Measurements from ENCODE around the gene PCDHGA12. TPM values are rescaled to one million over a fixed set of nuclear protein-coding genes. Genes with fewer than 3 reads are reported as not detected.
A peak's percentile ranks its signal among the peaks of the same experiment; 100 is the strongest.

PCDHGA12 gene
- total and polyA plus RNA-seq, 10 of the 15 experiments (the other 5 are each of a cell fraction or from before 2014, with no cell fraction given) = 0.04 to 0.79 (median 0.36) TPM; not detected in 2

DNA sequence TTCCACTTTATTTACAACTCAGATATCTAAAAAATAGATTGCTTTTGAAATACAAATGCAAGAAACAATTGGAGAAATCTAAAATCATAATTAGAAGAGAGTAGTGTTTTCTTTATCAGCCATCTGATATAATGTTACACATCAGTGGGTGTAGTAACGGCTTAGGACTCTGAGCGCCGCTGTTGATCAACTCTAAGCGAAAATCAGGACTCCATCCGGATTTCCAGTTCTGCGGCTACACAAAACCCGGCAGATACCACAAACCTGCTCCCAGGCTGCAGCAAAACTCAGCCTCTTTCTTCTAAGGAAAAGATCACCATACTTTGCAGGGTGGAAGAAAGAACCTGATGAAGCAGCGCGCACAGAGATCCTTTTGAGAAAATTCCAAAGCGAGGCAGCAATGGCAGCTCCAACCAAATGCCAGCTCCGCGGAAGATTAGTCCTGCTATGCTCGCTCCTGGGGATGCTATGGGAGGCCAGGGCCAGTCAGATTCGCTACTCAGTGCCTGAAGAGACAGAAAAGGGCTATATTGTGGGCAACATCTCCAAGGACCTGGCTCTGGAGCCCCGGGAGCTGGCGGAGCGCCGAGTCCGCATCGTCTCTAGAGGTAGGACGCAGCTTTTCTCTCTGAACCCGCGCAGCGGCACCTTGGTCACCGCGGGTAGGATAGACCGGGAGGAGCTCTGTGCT, 27.6 kb upstream of the PCDHGA12 start, which contains the start of gene PCDHGA9:
Gene PCDHGA9, plus strand, starts transcription at position 226 of the 691 bp plus-strand sequence. Its CDS starts 175 bp downstream, at position 401.
- Histone ChIP-seq H3K4me1 (ENCODE audit: control insufficient read depth, insufficient read depth, low read length) (no peaks in the 10 kb centered on the region), H3K4me3 (no peak within 1 kb of the TSS), H3K27me3 (replicated peaks in 1 of 2; ENCODE audit: control insufficient read depth in 2 of 2, insufficient read depth in 2 of 2, low read length in 1 of 2) (no peaks in the 10 kb centered on the region), H3K4me2 (ENCODE audit: control insufficient read depth, insufficient read depth) (no peak within 1 kb of the TSS), H4K20me1 (ENCODE audit: control insufficient read depth, insufficient read depth) (no peaks in the 10 kb centered on the region), H3K9me3 (replicated peaks; ENCODE audit: control insufficient read depth, insufficient read depth, low read length) (peaks cover 18% of the 10 kb centered on the region), H3K79me2 (ENCODE audit: control insufficient read depth, insufficient read depth, low read length) (no peaks in the 10 kb centered on the region), H3K27ac (ENCODE audit: control insufficient read depth, insufficient read depth) (no peak within 1 kb of the TSS), H2AFZ (ENCODE audit: control insufficient read depth, low read depth, low read length) (no peak within 1 kb of the TSS), H3K36me3 (ENCODE audit: control insufficient read depth in 2 of 2, insufficient read depth in 2 of 2, low read length in 1 of 2) (no peaks in the 10 kb centered on the region), H3K9ac (ENCODE audit: control insufficient read depth, insufficient read depth, low read length) (no peak within 1 kb of the TSS)
- POLR2A ChIA-PET = no interaction called here
- DNase-seq (ENCODE audit: low read depth, low spot score) = no peak
- peak; percentile 45; the same call in 2 of the 3 replicates for ATAC-seq
- in situ Hi-C loops (cut with MboI) (no loop called here), intact Hi-C loops (cut with micrococcal nuclease; ENCODE audit: unreplicated experiment) (no loop called here)
- TF ChIP-seq RAD21 (IDR thresholded peaks at IDR 0.05; ENCODE audit: insufficient read depth, low read depth, low read length) (0 out of 2 replicates have a peak, but pooled peaks have one; percentile 13), POLR2A (IDR thresholded peaks at IDR 0.05; ENCODE audit: low read depth, low read length) (no peak), SREBF2 (IDR thresholded peaks at IDR 0.05; ENCODE audit: low read length) (no peak), RELA (IDR thresholded peaks at IDR 0.05; ENCODE audit: borderline replicate concordance, partially characterized antibody) (no peak)
- TF ChIP-seq, protein P1, sequence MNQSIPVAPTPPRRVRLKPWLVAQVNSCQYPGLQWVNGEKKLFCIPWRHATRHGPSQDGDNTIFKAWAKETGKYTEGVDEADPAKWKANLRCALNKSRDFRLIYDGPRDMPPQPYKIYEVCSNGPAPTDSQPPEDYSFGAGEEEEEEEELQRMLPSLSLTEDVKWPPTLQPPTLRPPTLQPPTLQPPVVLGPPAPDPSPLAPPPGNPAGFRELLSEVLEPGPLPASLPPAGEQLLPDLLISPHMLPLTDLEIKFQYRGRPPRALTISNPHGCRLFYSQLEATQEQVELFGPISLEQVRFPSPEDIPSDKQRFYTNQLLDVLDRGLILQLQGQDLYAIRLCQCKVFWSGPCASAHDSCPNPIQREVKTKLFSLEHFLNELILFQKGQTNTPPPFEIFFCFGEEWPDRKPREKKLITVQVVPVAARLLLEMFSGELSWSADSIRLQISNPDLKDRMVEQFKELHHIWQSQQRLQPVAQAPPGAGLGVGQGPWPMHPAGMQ (IDR thresholded peaks at IDR 0.05; ENCODE audit: borderline replicate concordance) = no peak
- TF ChIP-seq, protein P2, sequence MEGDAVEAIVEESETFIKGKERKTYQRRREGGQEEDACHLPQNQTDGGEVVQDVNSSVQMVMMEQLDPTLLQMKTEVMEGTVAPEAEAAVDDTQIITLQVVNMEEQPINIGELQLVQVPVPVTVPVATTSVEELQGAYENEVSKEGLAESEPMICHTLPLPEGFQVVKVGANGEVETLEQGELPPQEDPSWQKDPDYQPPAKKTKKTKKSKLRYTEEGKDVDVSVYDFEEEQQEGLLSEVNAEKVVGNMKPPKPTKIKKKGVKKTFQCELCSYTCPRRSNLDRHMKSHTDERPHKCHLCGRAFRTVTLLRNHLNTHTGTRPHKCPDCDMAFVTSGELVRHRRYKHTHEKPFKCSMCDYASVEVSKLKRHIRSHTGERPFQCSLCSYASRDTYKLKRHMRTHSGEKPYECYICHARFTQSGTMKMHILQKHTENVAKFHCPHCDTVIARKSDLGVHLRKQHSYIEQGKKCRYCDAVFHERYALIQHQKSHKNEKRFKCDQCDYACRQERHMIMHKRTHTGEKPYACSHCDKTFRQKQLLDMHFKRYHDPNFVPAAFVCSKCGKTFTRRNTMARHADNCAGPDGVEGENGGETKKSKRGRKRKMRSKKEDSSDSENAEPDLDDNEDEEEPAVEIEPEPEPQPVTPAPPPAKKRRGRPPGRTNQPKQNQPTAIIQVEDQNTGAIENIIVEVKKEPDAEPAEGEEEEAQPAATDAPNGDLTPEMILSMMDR (IDR thresholded peaks at IDR 0.05 in 2 of 3, conservative IDR thresholded peaks at IDR 0.05 in 1 of 3; ENCODE audit: control insufficient read depth in 2 of 3, extremely low read depth in 1 of 3, insufficient read depth in 1 of 3, low read depth in 3 of 3, low read length in 3 of 3) = peak in 2 of 3 experiments; percentile 28 to 35; a peak in 2 of 6 replicates
- SMC1A ChIA-PET (ENCODE audit: uncharacterized antibody, unreplicated experiment) = interaction anchor here (1.4 kb wide), 1 partner anchor 10 kb away, joined by 4 read pairs; the partner anchor contains the start of gene PCDHGA10
- BruUV-seq (replicated peaks) = no TSS peak
- CTCF ChIA-PET = interaction anchor here (0.9 to 1.7 kb wide), 3 partner anchors 10 to 161 kb away, joined by 3 to 8 read pairs (median 3); partner anchors contain the start of gene PCDHGA10
- 54% methylated on average over 27 of the region's 27 CpGs for WGBS (ENCODE audit: insufficient coverage, insufficient replicate concordance, low lambda C conversion rate, missing lambda C conversion rate)
- RAD21 ChIA-PET (ENCODE audit: unreplicated experiment) = no interaction called here
- no peak for FAIRE-seq

Measured in GM12878 (cell line).